Trophoblast cell (in vitro differentiated cells and primary cell): ENCODE measurements around the gene ADCY1.

Experiments
- DNase-seq, 2 donors: peaks; one replicate each; pipeline ENCODE4 v3.0.0-alpha.2; 2016
- H2AFZ ChIP-seq: 2 replicates; pipeline ENCODE4 v1.6.1; 2013; ENCODE audit warnings: low read length, moderate library complexity, mild to moderate bottlenecking; ENCODE audit not compliant: insufficient read depth, poor library complexity
- H2AK5ac ChIP-seq: 2 replicates; pipeline ENCODE4 v1.6.1; 2013; ENCODE audit warnings: mild to moderate bottlenecking, low read length
- H2BK120ac ChIP-seq: 2 replicates; pipeline ENCODE4 v1.6.1; 2013; ENCODE audit warnings: low read length, mild to moderate bottlenecking, moderate library complexity; ENCODE audit not compliant: insufficient read depth, poor library complexity
- H2BK12ac ChIP-seq: 2 replicates; pipeline ENCODE4 v1.6.1; 2013; ENCODE audit warnings: mild to moderate bottlenecking, low read length, moderate library complexity
- H2BK5ac ChIP-seq: 2 replicates; pipeline ENCODE4 v1.6.1; 2013; ENCODE audit warnings: low read length, low read depth, moderate library complexity, mild to moderate bottlenecking; ENCODE audit not compliant: poor library complexity
- H3K14ac ChIP-seq: 2 replicates; pipeline ENCODE4 v1.6.1; 2013; ENCODE audit warnings: mild to moderate bottlenecking, low read length
- H3K18ac ChIP-seq: 2 replicates; pipeline ENCODE4 v1.6.1; 2013; ENCODE audit warnings: mild to moderate bottlenecking, low read length
- H3K23ac ChIP-seq: 2 replicates; pipeline ENCODE4 v1.6.1; 2013; ENCODE audit warnings: low read length
- H3K27ac ChIP-seq: 2 replicates; pipeline ENCODE4 v1.5.1; 2013; ENCODE audit warnings: low read depth, mild to moderate bottlenecking, inconsistent platforms, low read length, moderate library complexity
- H3K27me3 ChIP-seq: 2 replicates; pipeline ENCODE4 v1.6.1; 2013; ENCODE audit warnings: inconsistent platforms, mild to moderate bottlenecking, low read length, moderate library complexity; ENCODE audit not compliant: insufficient read depth
- H3K36me3 ChIP-seq, 2 experiments: 1 replicate in 1 of 2; 2 replicates in 1 of 2; pipeline ENCODE4 v1.6.1; 2013; ENCODE audit warnings: low read length in 2 of 2, mild to moderate bottlenecking in 2 of 2, moderate library complexity in 1 of 2; ENCODE audit not compliant: insufficient read depth in 2 of 2, control insufficient read depth in 1 of 2
- H3K4ac ChIP-seq: 2 replicates; pipeline ENCODE4 v1.6.1; 2013; ENCODE audit warnings: low read depth, mild to moderate bottlenecking, low read length, moderate library complexity
- H3K4me1 ChIP-seq, 2 experiments: 1 replicate in 1 of 2; 2 replicates in 1 of 2; pipeline ENCODE4 v1.6.1; 2013; ENCODE audit warnings: low read length in 2 of 2, mild to moderate bottlenecking in 2 of 2, moderate library complexity in 1 of 2; ENCODE audit not compliant: insufficient read depth in 2 of 2, control insufficient read depth in 1 of 2
- H3K4me2 ChIP-seq: 2 replicates; pipeline ENCODE4 v1.6.1; 2013; ENCODE audit warnings: inconsistent platforms, mild to moderate bottlenecking, low read length, moderate library complexity
- H3K4me3 ChIP-seq: 2 replicates; pipeline ENCODE4 v1.5.1; 2013; ENCODE audit warnings: mild to moderate bottlenecking, low read depth, low read length, inconsistent platforms
- H3K79me1 ChIP-seq: one replicate; pipeline ENCODE4 v1.6.1; 2013; ENCODE audit warnings: low read length
- H3K79me2 ChIP-seq: 2 replicates; pipeline ENCODE4 v1.6.1; 2013; ENCODE audit warnings: low read length, mild to moderate bottlenecking; ENCODE audit not compliant: control insufficient read depth, insufficient read depth, poor library complexity
- H3K9ac ChIP-seq: 2 replicates; pipeline ENCODE4 v1.6.1; 2013; ENCODE audit warnings: mild to moderate bottlenecking, low read length
- H3K9me3 ChIP-seq: 2 replicates; pipeline ENCODE4 v1.6.1; 2013; ENCODE audit warnings: low read depth, mild to moderate bottlenecking, control low read depth, inconsistent platforms, low read length; ENCODE audit not compliant: insufficient read depth
- H4K12ac ChIP-seq: 2 replicates; pipeline ENCODE4 v1.6.1; 2013; ENCODE audit warnings: low read depth, mild to moderate bottlenecking, low read length, moderate library complexity
- H4K8ac ChIP-seq: 2 replicates; pipeline ENCODE4 v1.6.1; 2013; ENCODE audit warnings: low read depth, mild to moderate bottlenecking, low read length, moderate library complexity
- H4K91ac ChIP-seq: one replicate; pipeline ENCODE4 v1.6.1; 2013; ENCODE audit warnings: low read depth, mild to moderate bottlenecking, low read length, moderate library complexity
- WGBS: extraction: QIAGEN DNeasy Blood & Tissue Kit; methylation state at CpG from one replicate; pipeline ENCODE4 v1.1.7; 2013; ENCODE audit warnings: missing lambda C conversion rate; ENCODE audit not compliant: insufficient read length, insufficient coverage; ENCODE audit errors: extremely low coverage; 5-methylcytosine and 5-hydroxymethylcytosine counted together

Gene ADCY1

DNA sequence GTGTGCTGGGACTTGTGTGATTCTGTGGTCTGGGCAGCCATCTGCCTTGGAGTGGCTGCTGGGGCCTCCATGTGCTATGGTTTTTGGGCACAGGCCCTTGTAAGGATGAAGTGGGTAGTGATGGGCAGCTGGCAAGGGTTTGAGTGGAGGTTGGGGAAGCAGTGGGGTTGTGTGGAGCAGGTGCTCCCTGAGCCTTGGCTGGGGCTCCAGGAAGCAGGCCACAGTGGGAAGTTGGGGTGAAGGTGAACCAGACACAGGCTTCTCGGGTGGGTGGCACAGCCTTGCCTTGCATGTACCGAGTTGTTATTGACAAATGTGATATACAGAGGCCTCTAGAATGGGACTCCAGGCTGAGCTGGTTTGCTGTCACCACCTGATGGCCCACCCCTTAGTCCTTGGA is 82.3 kb downstream of the ADCY1 start:
- H3K27ac ChIP-seq = no peak overlapping the region

GRCh38 chr7:45657136-45657889 is 83.1 kb downstream of the ADCY1 start:
- WGBS = no CpG with 5 or more reads among the region's 11 CpGs
- no peaks in the 10 kb centered on the region for H3K79me1 ChIP-seq
- DNase-seq = no peak
- H3K4me2 ChIP-seq = no peak overlapping the region
- H2AFZ ChIP-seq = no peak overlapping the region
- H3K4ac ChIP-seq = no peak overlapping the region
- H3K36me3 ChIP-seq = no peaks in the 10 kb centered on the region
- H3K27ac ChIP-seq = no peak overlapping the region
- no peak overlapping the region for H2BK120ac ChIP-seq
- H3K14ac ChIP-seq = no peak overlapping the region
- H2BK5ac ChIP-seq = no peak overlapping the region
- peaks cover 2% of the 10 kb centered on the region for H3K9me3 ChIP-seq
- no peak overlapping the region for H2BK12ac ChIP-seq
- no peak overlapping the region for H3K18ac ChIP-seq
- no peak overlapping the region for H3K9ac ChIP-seq
- no peak overlapping the region for H4K91ac ChIP-seq
- no peak overlapping the region for H3K23ac ChIP-seq
- no peaks in the 10 kb centered on the region for H3K79me2 ChIP-seq
- no peak overlapping the region for H4K12ac ChIP-seq
- no peaks in the 10 kb centered on the region for H3K27me3 ChIP-seq
- H3K4me3 ChIP-seq = no peak overlapping the region
- no peak overlapping the region for H2AK5ac ChIP-seq
- no peak overlapping the region for H4K8ac ChIP-seq
- no peaks in the 10 kb centered on the region for H3K4me1 ChIP-seq

More for the DNA sequence above, 82.3 kb downstream of the ADCY1 start:
- no peak overlapping the region for H2AK5ac ChIP-seq
- H3K14ac ChIP-seq = no peak overlapping the region
- peaks cover 2% of the 10 kb centered on the region for H3K9me3 ChIP-seq
- no peak overlapping the region for H4K12ac ChIP-seq
- no CpG with 5 or more reads among the region's 2 CpGs for WGBS
- no peak overlapping the region for H2BK5ac ChIP-seq
- H3K79me2 ChIP-seq = no peaks in the 10 kb centered on the region
- no peaks in the 10 kb centered on the region for H3K4me1 ChIP-seq
- no peak overlapping the region for H2BK12ac ChIP-seq
- H4K8ac ChIP-seq = no peak overlapping the region
- no peak overlapping the region for H3K18ac ChIP-seq
- H3K23ac ChIP-seq = no peak overlapping the region
- no peaks in the 10 kb centered on the region for H3K27me3 ChIP-seq
- H3K4ac ChIP-seq = no peak overlapping the region
- H3K9ac ChIP-seq = no peak overlapping the region
- H3K4me2 ChIP-seq = no peak overlapping the region
- DNase-seq = no peak
- no peaks in the 10 kb centered on the region for H3K79me1 ChIP-seq
- no peak overlapping the region for H3K4me3 ChIP-seq
- H3K36me3 ChIP-seq = no peaks in the 10 kb centered on the region
- H2AFZ ChIP-seq = no peak overlapping the region
- H2BK120ac ChIP-seq = no peak overlapping the region
- no peak overlapping the region for H4K91ac ChIP-seq

GRCh38 chr7:45657890-45658715 is 83.9 kb downstream of the ADCY1 start:
- Histone ChIP-seq H4K12ac (no peak overlapping the region), H2AK5ac (no peak overlapping the region), H3K9ac (no peak overlapping the region), H3K18ac (no peak overlapping the region), H4K91ac (no peak overlapping the region), H3K4me1 (no peaks in the 10 kb centered on the region), H3K79me2 (no peaks in the 10 kb centered on the region), H2BK120ac (no peak overlapping the region), H4K8ac (no peak overlapping the region), H2BK5ac (no peak overlapping the region), H3K79me1 (no peaks in the 10 kb centered on the region), H3K23ac (no peak overlapping the region), H2AFZ (no peak overlapping the region), H3K4me3 (no peak overlapping the region), H2BK12ac (no peak overlapping the region), H3K27me3 (no peaks in the 10 kb centered on the region), H3K14ac (no peak overlapping the region), H3K9me3 (peaks cover 2% of the 10 kb centered on the region), H3K4me2 (no peak overlapping the region), H3K27ac (no peak overlapping the region), H3K36me3 (no peaks in the 10 kb centered on the region), H3K4ac (no peak overlapping the region)
- DNase-seq = no peak
- WGBS = no CpG with 5 or more reads among the region's 11 CpGs

DNA sequence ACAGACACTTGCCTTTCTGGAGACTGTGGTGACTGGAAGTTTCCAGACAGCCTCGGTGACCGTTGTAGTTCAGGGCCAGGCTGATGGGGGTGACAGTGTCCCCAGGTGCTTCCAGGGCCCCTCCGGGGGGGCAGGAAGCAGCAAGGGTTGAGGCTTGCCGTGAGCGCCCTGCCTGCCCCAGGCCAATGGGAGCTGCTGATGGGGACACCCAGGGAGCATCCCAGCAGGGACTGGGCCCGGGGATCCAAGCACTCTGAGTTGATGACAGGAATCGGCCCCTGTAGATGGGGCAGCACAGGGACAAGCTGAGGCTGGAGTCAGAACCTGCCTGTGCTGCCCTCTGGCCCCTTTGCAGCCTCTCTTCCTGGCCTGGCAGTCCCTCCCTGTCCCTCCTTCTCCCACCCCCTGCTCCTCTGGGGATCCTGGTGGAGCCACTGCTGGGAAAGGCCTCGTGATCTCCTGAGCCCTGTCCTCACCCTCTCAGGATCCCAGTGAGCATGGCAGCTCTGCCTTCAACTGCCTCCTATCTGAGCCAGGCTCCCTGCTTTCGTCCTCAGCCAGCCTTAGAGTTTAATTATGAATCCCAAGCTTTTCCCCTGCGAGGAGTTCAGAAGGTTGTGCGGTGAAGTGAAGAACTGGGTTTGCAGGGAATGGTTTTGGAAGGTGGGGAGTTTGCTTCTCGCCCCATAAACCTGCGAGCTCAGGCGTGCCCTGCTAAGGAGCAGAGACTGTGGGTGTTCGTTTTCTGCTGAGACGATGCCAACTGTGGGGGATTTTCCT is 84.7 kb downstream of the ADCY1 start:
- peaks cover 2% of the 10 kb centered on the region for H3K9me3 ChIP-seq
- H4K8ac ChIP-seq = no peak overlapping the region
- WGBS = no CpG with 5 or more reads among the region's 16 CpGs
- H2AK5ac ChIP-seq = no peak overlapping the region
- no peak overlapping the region for H2AFZ ChIP-seq
- no peak overlapping the region for H3K4ac ChIP-seq
- no peak overlapping the region for H2BK12ac ChIP-seq
- no peak overlapping the region for H4K12ac ChIP-seq
- H3K14ac ChIP-seq = no peak overlapping the region
- H3K23ac ChIP-seq = no peak overlapping the region
- no peak for DNase-seq
- H3K27me3 ChIP-seq = no peaks in the 10 kb centered on the region
- H3K4me3 ChIP-seq = no peak overlapping the region
- no peak overlapping the region for H4K91ac ChIP-seq
- no peak overlapping the region for H3K9ac ChIP-seq
- no peak overlapping the region for H3K18ac ChIP-seq
- H3K79me1 ChIP-seq = no peaks in the 10 kb centered on the region
- no peak overlapping the region for H3K4me2 ChIP-seq
- H3K27ac ChIP-seq = no peak overlapping the region
- H3K79me2 ChIP-seq = no peaks in the 10 kb centered on the region
- H3K4me1 ChIP-seq = no peaks in the 10 kb centered on the region
- H2BK5ac ChIP-seq = no peak overlapping the region
- H2BK120ac ChIP-seq = no peak overlapping the region
- no peaks in the 10 kb centered on the region for H3K36me3 ChIP-seq
